Colonic mucosa (tissue), 4 donors: ENCODE results near the gene HMBS. TPM values are rescaled to one million over a fixed set of nuclear protein-coding genes. Genes with fewer than 3 reads are reported as not detected.
A peak's percentile ranks its signal among the peaks of the same experiment; 100 is the strongest.
"Not testable (repeated sequence)": the region's sequence is repeated elsewhere in the genome, so short reads cannot be mapped to it uniquely, and the experiment has no call there.

Experiments used
- DNase-seq: peaks from one replicate; pipeline ENCODE4 v3.0.0-alpha.2; 2020
- H3K27ac ChIP-seq: fragments of 200-600 bp; one replicate; pipeline ENCODE4 v1.8.0; 2021
- H3K27me3 ChIP-seq: fragments of 200-600 bp; one replicate; pipeline ENCODE4 v1.8.0; 2021
- H3K36me3 ChIP-seq: fragments of 200-600 bp; one replicate; pipeline ENCODE4 v1.8.0; 2021
- H3K4me1 ChIP-seq: fragments of 200-600 bp; one replicate; pipeline ENCODE4 v1.8.0; 2021; ENCODE audit warnings: mild to moderate bottlenecking
- H3K4me3 ChIP-seq: fragments of 200-600 bp; one replicate; pipeline ENCODE4 v1.8.0; 2021
- H3K9ac ChIP-seq, 2 donors: one replicate each; pipeline ENCODE4 v1.7.0; 2013; ENCODE audit warnings: control low read depth in 2 of 2, low read depth in 2 of 2, low read length in 2 of 2
- H3K9me3 ChIP-seq: fragments of 200-600 bp; one replicate; pipeline ENCODE4 v1.8.0; 2021
- CTCF ChIP-seq: fragments of 200-600 bp; IDR thresholded peaks from one replicate; pipeline ENCODE4 v1.8.0; 2022; ENCODE audit warnings: antibody characterized with exemption, mild to moderate bottlenecking
- intact Hi-C: fragments of 100-400 bp; cut with DNase I; formaldehyde crosslinking; loops from one replicate; pipeline ENCODE4 v1.14.1; 2022
- total RNA-seq, 2 donors: library from RNA; stranded (reverse); fragmentation: NEBNext Ultra II Directional in 1 of 2; extraction: Animal tissue kit (Norgen Biotek cat#: 25700) in 1 of 2; gene quantifications; one replicate each; pipeline ENCODE4 v1.2.1, GENCODE V29; 2021
- donor health status: healthy.
- donor health status: DM: no; HTN: no; CAD: no.
- donor health status: DM: no; HTN: no; CAD: no.

Gene HMBS
- total RNA-seq, 2 donors from 2014 or later: 18.7 to 50.5 TPM

DNA sequence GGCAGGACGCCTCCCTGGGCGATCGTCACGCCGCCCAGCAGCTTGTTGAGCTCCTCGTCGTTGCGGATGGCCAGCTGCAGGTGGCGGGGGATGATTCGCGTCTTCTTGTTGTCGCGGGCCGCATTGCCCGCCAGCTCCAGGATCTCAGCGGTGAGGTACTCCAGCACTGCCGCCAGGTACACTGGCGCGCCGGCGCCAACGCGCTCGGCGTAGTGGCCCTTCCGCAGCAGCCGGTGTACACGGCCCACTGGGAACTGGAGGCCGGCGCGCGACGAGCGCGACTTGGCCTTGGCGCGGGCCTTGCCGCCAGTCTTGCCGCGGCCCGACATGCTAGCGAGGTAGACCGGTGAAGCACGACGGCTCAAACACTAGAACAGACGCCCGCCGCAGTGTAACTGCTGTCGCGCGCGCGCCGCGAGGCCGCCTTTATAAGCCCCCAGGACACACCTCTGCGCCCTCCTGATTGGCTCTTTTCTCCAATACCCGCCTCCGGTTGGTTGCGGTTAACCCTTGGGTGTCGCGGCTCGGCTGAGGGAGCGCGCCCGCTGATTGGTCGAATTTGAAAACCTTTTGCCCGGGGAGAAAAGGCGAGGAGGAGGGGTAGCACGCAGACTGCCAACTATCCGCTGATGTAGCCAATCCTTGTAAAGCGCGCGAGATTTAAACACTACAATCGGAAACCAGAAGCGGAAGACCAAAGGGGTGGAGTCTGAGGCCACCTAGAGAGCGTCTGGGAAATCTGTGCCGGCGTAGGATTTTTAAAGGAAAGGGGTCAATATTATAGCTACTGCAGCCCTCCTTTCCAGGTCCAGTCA lies 10.6 kb downstream of the HMBS start:
- peak overlapping the region; percentile 90 for H3K27ac ChIP-seq
- TF ChIP-seq CTCF: no peak
- H3K36me3 ChIP-seq: peaks cover 5% of the 10 kb centered on the region
- H3K9me3 ChIP-seq: no peaks in the 10 kb centered on the region
- peaks cover 4% of the 10 kb centered on the region for H3K4me1 ChIP-seq
- intact Hi-C loops: loop anchor here (5.0 kb wide), 2 partner anchors 107 to 168 kb away; partner anchors contain the start of gene BCL9L
- peak overlapping the region; percentile 71 for H3K4me3 ChIP-seq
- no peaks in the 10 kb centered on the region for H3K27me3 ChIP-seq
- peak overlapping the region; percentile 86 to 87 for H3K9ac ChIP-seq
- peak; percentile 100 for DNase-seq

DNA sequence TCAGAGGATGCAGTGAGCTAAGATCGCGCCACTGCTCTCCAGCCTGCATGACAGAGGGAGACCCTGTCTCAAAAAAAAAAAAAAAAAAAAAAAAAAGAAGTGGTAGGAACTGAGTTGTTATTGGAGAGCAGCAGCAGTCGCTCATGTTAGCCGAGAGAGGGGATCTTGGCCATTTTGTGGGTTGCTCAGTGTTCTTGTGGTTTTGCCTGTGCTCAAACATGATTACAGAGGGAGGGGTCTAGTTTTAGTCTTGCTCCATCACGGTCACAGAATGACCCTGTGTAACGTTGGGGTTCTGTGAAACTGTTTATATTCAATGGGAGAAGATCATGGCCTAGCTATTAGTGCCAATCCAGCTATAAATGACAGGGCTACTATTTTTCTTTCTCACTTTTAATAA lies 15.0 kb downstream of the HMBS start:
- no peak for TF ChIP-seq CTCF
- no peaks in the 10 kb centered on the region for H3K9me3 ChIP-seq
- no peak overlapping the region for H3K4me3 ChIP-seq
- peaks cover 15% of the 10 kb centered on the region for H3K4me1 ChIP-seq
- H3K9ac ChIP-seq: no peak overlapping the region
- DNase-seq: no peak
- intact Hi-C loops: loop anchor here (5.0 kb wide), 2 partner anchors 103 to 172 kb away; partner anchors contain the start of gene BCL9L
- H3K36me3 ChIP-seq: peaks cover 5% of the 10 kb centered on the region
- no peak overlapping the region for H3K27ac ChIP-seq
- no peaks in the 10 kb centered on the region for H3K27me3 ChIP-seq

- peak overlapping the region; percentile 86 for H3K4me3 ChIP-seq
- H3K9ac ChIP-seq: peak overlapping the region; percentile 67 to 88
- peaks cover 5% of the 10 kb centered on the region for H3K36me3 ChIP-seq
- peak; percentile 29 for TF ChIP-seq CTCF
- DNase-seq: no peak
- intact Hi-C loops: no loop called here
- no peak overlapping the region for H3K27ac ChIP-seq
- no peaks in the 10 kb centered on the region for H3K9me3 ChIP-seq
- no peaks in the 10 kb centered on the region for H3K27me3 ChIP-seq
- peaks cover 15% of the 10 kb centered on the region for H3K4me1 ChIP-seq
Observed at GRCh38 chr11:119100246-119100970, 15.7 kb downstream of the HMBS start.

DNA sequence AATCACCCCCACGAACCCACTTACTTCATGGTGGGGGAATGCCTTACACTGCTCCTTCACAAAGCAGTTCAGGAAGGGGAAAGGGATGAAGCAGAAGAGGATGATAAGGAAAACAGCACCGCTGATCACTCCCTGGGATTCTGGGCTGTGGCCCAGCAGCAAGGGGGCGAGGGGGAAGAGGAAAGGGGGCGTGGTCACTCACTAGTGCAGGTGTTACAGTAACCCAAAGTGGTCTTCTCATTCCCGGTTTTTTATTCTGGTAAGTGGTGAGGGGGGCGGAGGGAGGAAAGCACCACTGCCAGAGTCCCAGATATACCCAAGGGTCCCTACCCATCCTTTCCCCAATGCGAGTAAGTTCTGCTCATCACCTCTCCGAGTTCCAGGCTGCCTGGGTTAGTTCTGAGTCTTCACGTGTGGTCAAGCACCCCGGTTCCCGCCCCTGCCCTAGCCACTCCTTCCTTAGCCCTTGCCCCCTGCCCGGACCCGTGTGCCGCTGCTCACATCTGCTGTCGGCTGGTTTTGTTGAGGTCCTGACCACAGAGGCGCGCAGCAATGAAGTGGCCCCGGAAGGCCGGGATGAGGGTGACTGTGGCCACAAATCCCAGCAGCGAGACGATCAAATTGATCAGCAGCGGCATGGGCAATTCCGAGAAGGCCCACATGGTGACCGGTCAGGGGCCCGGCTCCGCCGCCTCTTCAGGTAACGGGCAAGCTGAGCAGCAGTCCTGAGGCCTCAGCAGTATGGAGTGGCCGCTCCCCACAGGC lies 16.5 kb downstream of the HMBS start:
- peaks cover 5% of the 10 kb centered on the region for H3K36me3 ChIP-seq
- no peaks in the 10 kb centered on the region for H3K9me3 ChIP-seq
- peak overlapping the region; percentile 86 for H3K4me3 ChIP-seq
- peak; percentile 54 for DNase-seq
- intact Hi-C loops: no loop called here
- TF ChIP-seq CTCF: no peak
- H3K9ac ChIP-seq: peak overlapping the region; percentile 67 to 88
- H3K4me1 ChIP-seq: peaks cover 15% of the 10 kb centered on the region
- H3K27me3 ChIP-seq: no peaks in the 10 kb centered on the region
- H3K27ac ChIP-seq: peak overlapping the region; percentile 85

DNA sequence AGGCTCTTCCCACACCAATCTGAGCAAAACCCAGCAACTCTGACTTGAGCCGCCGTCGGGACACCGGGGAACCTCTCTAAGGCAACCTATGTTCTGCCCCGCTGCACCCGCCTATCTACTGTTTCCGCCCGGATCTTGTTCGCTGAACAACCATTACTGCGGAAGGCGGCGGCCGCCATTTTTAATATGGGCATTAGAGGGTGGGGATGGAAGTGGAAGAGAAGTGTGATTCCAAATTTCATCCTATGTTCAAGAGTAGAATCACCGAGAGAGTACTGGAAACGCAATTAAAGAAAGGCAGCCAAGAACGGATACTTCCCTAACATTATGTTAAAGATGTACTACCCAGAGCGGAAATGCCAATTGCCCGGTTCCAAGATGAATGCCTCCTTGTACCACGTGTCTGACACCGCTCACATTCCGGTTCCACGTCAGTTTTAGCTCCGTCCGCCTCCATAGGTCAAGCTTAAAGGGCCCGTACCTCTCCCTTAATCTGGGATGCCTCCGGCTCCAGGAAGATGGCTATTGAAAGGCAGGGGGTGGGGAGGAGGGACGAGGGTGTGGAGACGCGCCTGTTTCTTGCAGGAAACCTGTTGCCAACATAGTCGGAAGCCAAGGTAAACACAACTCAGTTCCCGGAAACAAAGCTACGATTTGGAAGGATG lies 17.2 kb downstream of the HMBS start, which contains the start of gene DPAGT1:
DPAGT1 (minus strand) TSS at position 95 of the 665 bp plus-strand sequence. CDS start 198 bp downstream, outside the sequence.
- H3K27me3 ChIP-seq: no peaks in the 10 kb centered on the region

GRCh38 chr11:119103161-119103664 lies 18.5 kb downstream of the HMBS start:
- Histone ChIP-seq H3K27ac (peak overlapping the region; percentile 85), H3K4me3 (peak overlapping the region; percentile 86), H3K4me1 (peaks cover 15% of the 10 kb centered on the region), H3K9ac (peak overlapping the region in 1 of 2 donors; percentile 88)
- DNase-seq: peak; percentile 38
- H3K9me3 ChIP-seq, H3K36me3 ChIP-seq, H3K27me3 ChIP-seq, intact Hi-C loops: not testable (repeated sequence)

More for the DNA sequence above, 17.2 kb downstream of the HMBS start, which contains the start of gene DPAGT1:
- Histone ChIP-seq H3K9ac (peak within 1 kb of the TSS; percentile 67 to 88), H3K4me3 (peak within 1 kb of the TSS; percentile 86), H3K4me1 (peaks cover 15% of the 10 kb centered on the region), H3K9me3 (no peaks in the 10 kb centered on the region), H3K27ac (peak within 1 kb of the TSS; percentile 85), H3K36me3 (peaks cover 5% of the 10 kb centered on the region)
- peak; percentile 94 for DNase-seq
- intact Hi-C loops: no loop called here
- TF ChIP-seq CTCF: no peak
